HG03066 (cell line): ENCODE measurements around the gene DHX57.
"Not testable (repeated sequence)": the region's sequence is repeated elsewhere in the genome, so short reads cannot be mapped to it uniquely, and the experiment has no call there.

ENCODE experiments used
- ATAC-seq: cut with Tn5 transposase; IDR thresholded peaks from one replicate; pipeline ENCODE4 v1.9.1; 2021; ENCODE audit warnings: low read depth; ENCODE audit not compliant: unreplicated experiment

DHX57 gene

GRCh38 chr2:38806015-38806732, 69.6 kb downstream of the DHX57 start:
- no peak for ATAC-seq

- ATAC-seq, result no peak
Observed at GRCh38 chr2:38797953-38798352, 77.8 kb downstream of the DHX57 start.

- no peak for ATAC-seq
Observed at GRCh38 chr2:38797250-38797676, 78.5 kb downstream of the DHX57 start.

GRCh38 chr2:38795016-38795415, 80.7 kb downstream of the DHX57 start:
- not testable (repeated sequence) for ATAC-seq

GRCh38 chr2:38794235-38794946, 81.3 kb downstream of the DHX57 start:
- ATAC-seq, result no peak

GRCh38 chr2:38793511-38793910, 82.2 kb downstream of the DHX57 start:
- no peak for ATAC-seq

- no peak for ATAC-seq
Observed at GRCh38 chr2:38792751-38793150, 83.0 kb downstream of the DHX57 start.

GRCh38 chr2:38792321-38792720, 83.4 kb downstream of the DHX57 start:
- not testable (repeated sequence) for ATAC-seq

GRCh38 chr2:38791744-38792143, 84.0 kb downstream of the DHX57 start:
- ATAC-seq, result no peak

- ATAC-seq, result no peak
Observed at GRCh38 chr2:38789691-38790090, 86.0 kb downstream of the DHX57 start.

- ATAC-seq, result no peak
Observed at GRCh38 chr2:38788306-38788705, 87.4 kb downstream of the DHX57 start.

- no peak for ATAC-seq
Observed at GRCh38 chr2:38783586-38783985, 92.1 kb downstream of the DHX57 start.

GRCh38 chr2:38778687-38779082, 97.0 kb downstream of the DHX57 start:
- no peak for ATAC-seq

GRCh38 chr2:38776531-38776930, 99.2 kb downstream of the DHX57 start:
- no peak for ATAC-seq

GRCh38 chr2:38775921-38776225, 99.9 kb downstream of the DHX57 start:
- ATAC-seq, result no peak

- no peak for ATAC-seq
Observed at GRCh38 chr2:38775097-38775920, 100.4 kb downstream of the DHX57 start.

- ATAC-seq, result no peak
Observed at GRCh38 chr2:38771632-38772031, 104.1 kb downstream of the DHX57 start.

- no peak for ATAC-seq
Observed at GRCh38 chr2:38765551-38765950, 110.2 kb downstream of the DHX57 start.

GRCh38 chr2:38765149-38765548, 110.6 kb downstream of the DHX57 start:
- ATAC-seq, result no peak

GRCh38 chr2:38763728-38764127, 112.0 kb downstream of the DHX57 start:
- ATAC-seq, result no peak

GRCh38 chr2:38763228-38763627, 112.5 kb downstream of the DHX57 start:
- no peak for ATAC-seq
